Testis (tissue), 2 donors: ENCODE data around the gene EFNA5.

ENCODE experiments used
- POLR2A ChIP-seq: fragments of 450-650 bp; IDR thresholded peaks from one replicate; pipeline ENCODE4 v1.6.1; 2017; ENCODE audit warnings: antibody characterized with exemption, mild to moderate bottlenecking, moderate library complexity
- TF ChIP-seq, protein P1 (sequence below), 3 experiments: fragments of 450-650 bp in 2 of 3; fragments of 200-600 bp in 1 of 3; sonication (generic) in 1 of 3; IDR thresholded peaks; one replicate each; pipeline ENCODE4 v1.5.1; 2016 to 2019; ENCODE audit warnings: antibody characterized with exemption in 3 of 3, mild to moderate bottlenecking in 2 of 3, moderate library complexity in 1 of 3

DNA sequence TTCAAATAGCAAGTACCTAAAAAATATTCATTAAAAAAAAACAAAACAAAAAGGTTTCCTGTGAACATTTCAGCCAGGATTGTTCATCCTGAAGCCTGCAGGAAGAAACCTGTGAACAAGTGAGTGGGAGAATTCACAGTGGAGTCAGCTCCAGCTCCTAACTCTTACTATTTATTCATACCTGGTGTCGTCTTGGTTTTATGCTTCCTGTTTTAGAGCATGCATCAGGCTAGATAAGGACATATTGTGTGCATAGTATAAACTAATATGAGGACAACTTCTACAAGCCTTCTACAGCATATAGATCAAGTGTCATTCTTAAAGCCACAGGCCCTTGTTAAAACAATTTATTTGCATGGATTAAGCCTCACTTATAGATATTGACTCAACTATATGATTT, 169.9 kb downstream of the EFNA5 start:
- TF ChIP-seq, protein P1, sequence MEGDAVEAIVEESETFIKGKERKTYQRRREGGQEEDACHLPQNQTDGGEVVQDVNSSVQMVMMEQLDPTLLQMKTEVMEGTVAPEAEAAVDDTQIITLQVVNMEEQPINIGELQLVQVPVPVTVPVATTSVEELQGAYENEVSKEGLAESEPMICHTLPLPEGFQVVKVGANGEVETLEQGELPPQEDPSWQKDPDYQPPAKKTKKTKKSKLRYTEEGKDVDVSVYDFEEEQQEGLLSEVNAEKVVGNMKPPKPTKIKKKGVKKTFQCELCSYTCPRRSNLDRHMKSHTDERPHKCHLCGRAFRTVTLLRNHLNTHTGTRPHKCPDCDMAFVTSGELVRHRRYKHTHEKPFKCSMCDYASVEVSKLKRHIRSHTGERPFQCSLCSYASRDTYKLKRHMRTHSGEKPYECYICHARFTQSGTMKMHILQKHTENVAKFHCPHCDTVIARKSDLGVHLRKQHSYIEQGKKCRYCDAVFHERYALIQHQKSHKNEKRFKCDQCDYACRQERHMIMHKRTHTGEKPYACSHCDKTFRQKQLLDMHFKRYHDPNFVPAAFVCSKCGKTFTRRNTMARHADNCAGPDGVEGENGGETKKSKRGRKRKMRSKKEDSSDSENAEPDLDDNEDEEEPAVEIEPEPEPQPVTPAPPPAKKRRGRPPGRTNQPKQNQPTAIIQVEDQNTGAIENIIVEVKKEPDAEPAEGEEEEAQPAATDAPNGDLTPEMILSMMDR (IDR thresholded peaks at IDR 0.05): no peak
- no peak for TF ChIP-seq POLR2A
